GM12878 (cell line): ENCODE data around the gene RFFL. TPM values are rescaled to one million over a fixed set of nuclear protein-coding genes. Genes with fewer than 3 reads are reported as not detected.
A peak's percentile ranks its signal among the peaks of the same experiment; 100 is the strongest.

ENCODE experiments used
- ATAC-seq: fragments of 200-7000 bp; cut with Tn5 transposase; 3 replicates; pipeline ENCODE4 v1.9.1; 2020; ENCODE audit warnings: mild to moderate bottlenecking, moderate library complexity
- BruUV-seq: library from RNA; stranded (reverse); fragments of 400-500 nt; replicated peaks from 2 replicates; lab custom pipeline; 2021; lab: Mats Ljungman, UMichigan
- CTCF ChIA-PET: fragments of 300-600 bp; sonication (Branson Sonifier 250); formaldehyde crosslinking; extraction: SDS; loops from one replicate; lab custom pipeline; 2021; ENCODE audit warnings: inconsistent platforms; lab: Yijun Ruan, JAX
- POLR2A ChIA-PET: fragments of 350-600 bp; formaldehyde crosslinking; extraction: SDS; loops from one replicate; lab custom pipeline; 2021; ENCODE audit warnings: inconsistent platforms; lab: Charles Lee
- RAD21 ChIA-PET: fragments of 300-600 bp; sonication (Branson Sonifier 250); formaldehyde crosslinking; loops from one replicate; lab custom pipeline; 2023; ENCODE audit warnings: antibody characterized with exemption; ENCODE audit not compliant: unreplicated experiment; lab: Charles Lee
- SMC1A ChIA-PET: fragments of 300-600 bp; sonication (Branson Sonifier 250); formaldehyde crosslinking; loops from one replicate; lab custom pipeline; 2023; ENCODE audit not compliant: unreplicated experiment, uncharacterized antibody; lab: Charles Lee
- DNase-seq: peaks from one replicate; pipeline ENCODE4 v3.0.0-alpha.2; 2011; ENCODE audit warnings: low read depth, low spot score
- FAIRE-seq: peaks from 3 replicates; lab custom pipeline; 2011; peaks lifted over from hg19 to GRCh38; lab: Jason Lieb, UNC
- H2AFZ ChIP-seq: 2 replicates; pipeline ENCODE4 v1.6.0; 2011; ENCODE audit warnings: low read depth, low read length, control low read depth; ENCODE audit not compliant: control insufficient read depth
- H3K27ac ChIP-seq: 2 replicates; pipeline ENCODE4 v1.5.1; 2011; ENCODE audit warnings: control low read depth; ENCODE audit not compliant: control insufficient read depth, insufficient read depth
- H3K27me3 ChIP-seq, 2 experiments: replicated peaks in 1 of 2; 2 replicates each; pipeline versions ENCODE4 v1.6.0 to v1.6.1; 2011; ENCODE audit warnings: low read length in 1 of 2; ENCODE audit not compliant: control insufficient read depth in 2 of 2, insufficient read depth in 2 of 2
- H3K36me3 ChIP-seq, 2 experiments: 2 replicates each; pipeline ENCODE4 v1.5.1; 2011; ENCODE audit warnings: low read length in 1 of 2; ENCODE audit not compliant: control insufficient read depth in 2 of 2, insufficient read depth in 2 of 2
- H3K4me1 ChIP-seq: 2 replicates; pipeline ENCODE4 v1.6.1; 2011; ENCODE audit warnings: mild to moderate bottlenecking, low read length, moderate library complexity, mixed read lengths; ENCODE audit not compliant: control insufficient read depth, insufficient read depth
- H3K4me2 ChIP-seq: 2 replicates; pipeline ENCODE4 v1.6.0; 2011; ENCODE audit warnings: control low read depth; ENCODE audit not compliant: control insufficient read depth, insufficient read depth
- H3K4me3 ChIP-seq: fragments of 200-600 bp; sonication (generic); 2 replicates; pipeline ENCODE4 v1.5.1; 2016
- H3K79me2 ChIP-seq: 2 replicates; pipeline ENCODE4 v1.6.0; 2011; ENCODE audit warnings: low read length; ENCODE audit not compliant: control insufficient read depth, insufficient read depth
- H3K9ac ChIP-seq: 2 replicates; pipeline ENCODE4 v1.8.0; 2011; ENCODE audit warnings: low read length, control low read depth, mixed read lengths; ENCODE audit not compliant: control insufficient read depth, insufficient read depth
- H3K9me3 ChIP-seq: replicated peaks from 3 replicates; pipeline ENCODE4 v1.5.1; 2011; ENCODE audit warnings: mild to moderate bottlenecking, low read length; ENCODE audit not compliant: control insufficient read depth, insufficient read depth
- H4K20me1 ChIP-seq: 2 replicates; pipeline ENCODE4 v1.6.0; 2011; ENCODE audit not compliant: control insufficient read depth, insufficient read depth
- BCL11A ChIP-seq: IDR thresholded peaks from 2 replicates; pipeline ENCODE4 v1.6.1; 2011; ENCODE audit warnings: low read depth, low read length
- NFIC ChIP-seq: IDR thresholded peaks from 2 replicates; pipeline ENCODE4 v1.6.1; 2012; ENCODE audit warnings: low read depth, mild to moderate bottlenecking, inconsistent platforms, low read length, moderate library complexity
- POLR2A ChIP-seq: IDR thresholded peaks from 2 replicates; pipeline ENCODE4 v1.6.1; 2011; ENCODE audit warnings: low read depth, mild to moderate bottlenecking, low read length
- STAT1 ChIP-seq: fragments of 450-650 bp; conservative IDR thresholded peaks from 2 replicates; pipeline ENCODE4 v1.6.1; 2014; ENCODE audit warnings: antibody characterized with exemption, mild to moderate bottlenecking
- TCF3 ChIP-seq: IDR thresholded peaks from 2 replicates; pipeline ENCODE4 v1.6.1; 2012; ENCODE audit warnings: low read depth, mild to moderate bottlenecking, low read length, borderline replicate concordance; ENCODE audit not compliant: insufficient read depth
- WRNIP1 ChIP-seq: IDR thresholded peaks from 2 replicates; pipeline ENCODE4 v1.6.1; 2011; ENCODE audit warnings: low read depth, low read length, improper control_type of control experiment, borderline replicate concordance
- ZBED1 ChIP-seq: IDR thresholded peaks from 2 replicates; pipeline ENCODE4 v1.6.1; 2016; ENCODE audit warnings: borderline replicate concordance
- WGBS: methylation state at CpG from one replicate; pipeline ENCODE4 v1.1.6; 2016; ENCODE audit warnings: low lambda C conversion rate; ENCODE audit not compliant: insufficient replicate concordance, insufficient coverage; ENCODE audit errors: missing lambda C conversion rate; 5-methylcytosine and 5-hydroxymethylcytosine counted together
- in situ Hi-C: fragments of 300-500 bp; cut with MboI; formaldehyde crosslinking; loops from 9 replicates; pipeline ENCODE4 v1.14.3; 2018; ENCODE audit warnings: mixed read lengths
- intact Hi-C: fragments of 100-400 bp; cut with micrococcal nuclease; formaldehyde crosslinking; loops from one replicate; pipeline ENCODE4 v1.14.2; 2022; ENCODE audit not compliant: unreplicated experiment
- polyA plus RNA-seq, 11 experiments: library from polyadenylated mRNA; depleted of rRNA in 4 of 11; unstranded in 6 of 11; stranded (reverse) in 5 of 11; fragments of >200 nt; fragmentation: Nextera tagmentation in 4 of 11; fragmentation: Illumina TruSeq in 1 of 11; extraction: Ambion mirVana in 4 of 11; extraction: Trizol in 1 of 11; gene quantifications; 1 replicate in 1 of 11; 2 replicates in 10 of 11; pipeline versions ENCODE4 v1.2.1 to v1.2.3, GENCODE V29; 2011 to 2016; ENCODE audit warnings: inconsistent platforms in 2 of 11, missing spikeins in 2 of 11, low read depth in 1 of 11
- total RNA-seq, 4 experiments: library from RNA; depleted of rRNA in 3 of 4; stranded (reverse); fragments of >200 nt in 3 of 4; fragmentation: Illumina TruSeq in 1 of 4; extraction: Trizol in 1 of 4; gene quantifications; 2 replicates each; pipeline versions ENCODE4 v1.2.1 to v1.2.3, GENCODE V29; 2013 to 2021
- TF ChIP-seq, protein P1 (sequence below): fragments of 450-650 bp; IDR thresholded peaks from 2 replicates; pipeline ENCODE4 v1.6.1; 2016; ENCODE audit warnings: mild to moderate bottlenecking

RFFL gene
- total and polyA plus RNA-seq, 10 of the 15 experiments (the other 5 are each of a cell fraction or from before 2014, with no cell fraction given): 4.7 to 56.1 (median 26.9) TPM

- no peak for ATAC-seq
- ChIA-PET SMC1A (interaction anchor here (2.9 kb wide), 1 partner anchor 52 kb away, joined by 10 read pairs; the partner anchor contains the start of gene RFFL), POLR2A (no interaction called here), RAD21 (no interaction called here), CTCF (interaction anchor here (1.1 to 1.6 kb wide), 3 partner anchors 29 to 78 kb away, joined by 4 to 6 read pairs (median 4); partner anchors contain the start of gene RFFL)
- intact Hi-C loops: no loop called here
- Histone ChIP-seq H3K4me1 (no peaks in the 10 kb centered on the region), H3K4me2 (no peak overlapping the region), H3K27ac (no peak overlapping the region), H3K36me3 (peaks cover 20 to 51% of the 10 kb centered on the region in 2 experiments), H2AFZ (no peak overlapping the region), H3K27me3 (no peaks in the 10 kb centered on the region), H3K9me3 (no peaks in the 10 kb centered on the region), H3K4me3 (no peak overlapping the region), H3K79me2 (no peaks in the 10 kb centered on the region), H3K9ac (no peak overlapping the region), H4K20me1 (no peaks in the 10 kb centered on the region)
- in situ Hi-C loops: no loop called here
- TF ChIP-seq WRNIP1 (no peak), NFIC (no peak), STAT1 (no peak), BCL11A (no peak), POLR2A (peak; percentile 31; the same call in 1 of the 2 replicates), ZBED1 (no peak), TCF3 (no peak)
- TF ChIP-seq, protein P1, sequence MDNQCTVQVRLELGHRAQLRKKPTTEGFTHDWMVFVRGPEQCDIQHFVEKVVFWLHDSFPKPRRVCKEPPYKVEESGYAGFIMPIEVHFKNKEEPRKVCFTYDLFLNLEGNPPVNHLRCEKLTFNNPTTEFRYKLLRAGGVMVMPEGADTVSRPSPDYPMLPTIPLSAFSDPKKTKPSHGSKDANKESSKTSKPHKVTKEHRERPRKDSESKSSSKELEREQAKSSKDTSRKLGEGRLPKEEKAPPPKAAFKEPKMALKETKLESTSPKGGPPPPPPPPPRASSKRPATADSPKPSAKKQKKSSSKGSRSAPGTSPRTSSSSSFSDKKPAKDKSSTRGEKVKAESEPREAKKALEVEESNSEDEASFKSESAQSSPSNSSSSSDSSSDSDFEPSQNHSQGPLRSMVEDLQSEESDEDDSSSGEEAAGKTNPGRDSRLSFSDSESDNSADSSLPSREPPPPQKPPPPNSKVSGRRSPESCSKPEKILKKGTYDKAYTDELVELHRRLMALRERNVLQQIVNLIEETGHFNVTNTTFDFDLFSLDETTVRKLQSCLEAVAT: no peak
- no peak for DNase-seq
- 97% methylated on average over 5 of the region's 5 CpGs for WGBS
- FAIRE-seq: no peak
- TSS peak; percentile 35 for BruUV-seq
Observed at GRCh38 chr17:35011671-35012216, 51.8 kb downstream of the RFFL start.
